ES-I3 (cell line): ENCODE data around the gene CLCN3.
"Not testable (repeated sequence)": the region's sequence is repeated elsewhere in the genome, so short reads cannot be mapped to it uniquely, and the experiment has no call there.

ENCODE experiments used
- H3K36me3 ChIP-seq: 2 replicates; pipeline ENCODE4 v1.6.1; 2013; ENCODE audit warnings: mild to moderate bottlenecking, low read length, control low read depth, moderate library complexity; ENCODE audit not compliant: insufficient read depth
- H3K4me1 ChIP-seq: 2 replicates; pipeline ENCODE4 v1.6.1; 2013; ENCODE audit warnings: mild to moderate bottlenecking, control low read depth, low read length; ENCODE audit not compliant: insufficient read depth
- H3K9ac ChIP-seq: 2 replicates; pipeline ENCODE4 v1.6.1; 2013; ENCODE audit warnings: low read depth, mild to moderate bottlenecking, low read length, moderate library complexity
- H3K9me3 ChIP-seq: 2 replicates; pipeline ENCODE4 v1.6.1; 2013; ENCODE audit warnings: mild to moderate bottlenecking, low read length, moderate library complexity; ENCODE audit not compliant: control insufficient read depth, insufficient read depth

Gene CLCN3

GRCh38 chr4:169619958-169620879 is at the start of gene CLCN3:
CLCN3 (plus strand) TSS chr4:169620578; CDS start chr4:169635929, 15,351 bp downstream.
- Histone ChIP-seq H3K9ac (peak within 1 kb of the TSS; percentile 96), H3K36me3 (no peaks in the 10 kb centered on the region), H3K4me1 (peaks cover 6% of the 10 kb centered on the region; the same call in 1 of the 2 replicates), H3K9me3 (no peaks in the 10 kb centered on the region)

GRCh38 chr4:169571012-169571411 is 49.4 kb upstream of the CLCN3 start:
- not testable (repeated sequence) for H3K36me3 ChIP-seq, H3K4me1 ChIP-seq, H3K9ac ChIP-seq

GRCh38 chr4:169571435-169571834 is 48.9 kb upstream of the CLCN3 start:
- Histone ChIP-seq H3K9ac (no peak overlapping the region), H3K4me1 (no peaks in the 10 kb centered on the region), H3K9me3 (no peaks in the 10 kb centered on the region), H3K36me3 (no peaks in the 10 kb centered on the region)

More at GRCh38 chr4:169571012-169571411, 49.4 kb upstream of the CLCN3 start:
- not testable (repeated sequence) for H3K9me3 ChIP-seq

GRCh38 chr4:169573889-169574288 is 46.5 kb upstream of the CLCN3 start:
- Histone ChIP-seq H3K4me1 (no peaks in the 10 kb centered on the region), H3K36me3 (no peaks in the 10 kb centered on the region), H3K9me3 (no peaks in the 10 kb centered on the region), H3K9ac (no peak overlapping the region)

GRCh38 chr4:169582203-169582602 is 38.2 kb upstream of the CLCN3 start:
- Histone ChIP-seq H3K36me3 (no peaks in the 10 kb centered on the region), H3K9me3 (no peaks in the 10 kb centered on the region), H3K4me1 (no peaks in the 10 kb centered on the region), H3K9ac (no peak overlapping the region)

GRCh38 chr4:169582706-169583105 is 37.7 kb upstream of the CLCN3 start:
- Histone ChIP-seq H3K9ac (no peak overlapping the region), H3K36me3 (no peaks in the 10 kb centered on the region), H3K4me1 (no peaks in the 10 kb centered on the region), H3K9me3 (no peaks in the 10 kb centered on the region)

- H3K4me1 ChIP-seq: no peaks in the 10 kb centered on the region
- H3K36me3 ChIP-seq: no peaks in the 10 kb centered on the region
- no peak overlapping the region for H3K9ac ChIP-seq
- H3K9me3 ChIP-seq: no peaks in the 10 kb centered on the region
Measured at GRCh38 chr4:169583563-169583962, 36.8 kb upstream of the CLCN3 start.

DNA sequence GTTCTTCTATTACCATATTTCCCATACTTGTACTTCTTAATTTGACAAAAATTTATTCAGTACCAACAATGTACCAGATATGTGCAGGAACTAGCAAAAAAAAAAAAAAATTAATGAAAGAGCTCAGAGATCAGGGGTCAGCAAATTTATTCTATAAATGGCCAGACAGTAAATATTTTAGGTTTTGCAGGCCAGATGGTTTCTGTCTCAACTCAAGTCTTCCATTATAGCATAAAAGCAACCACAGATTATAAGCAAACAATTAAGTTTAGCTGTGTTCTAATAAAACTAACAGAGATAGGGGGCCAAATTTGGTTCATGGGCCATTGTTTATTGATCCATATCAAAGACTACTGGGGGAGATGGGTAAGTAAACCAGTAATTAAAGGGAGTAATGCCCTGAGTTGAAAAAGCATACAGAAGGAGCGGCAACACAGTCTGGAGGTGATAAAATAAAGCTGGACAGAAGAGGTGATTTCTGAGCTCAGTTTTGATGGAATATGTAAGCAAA is 27.3 kb upstream of the CLCN3 start:
- H3K9ac ChIP-seq: no peak overlapping the region
- no peaks in the 10 kb centered on the region for H3K36me3 ChIP-seq
- H3K9me3 ChIP-seq: no peaks in the 10 kb centered on the region
- H3K4me1 ChIP-seq: no peaks in the 10 kb centered on the region

DNA sequence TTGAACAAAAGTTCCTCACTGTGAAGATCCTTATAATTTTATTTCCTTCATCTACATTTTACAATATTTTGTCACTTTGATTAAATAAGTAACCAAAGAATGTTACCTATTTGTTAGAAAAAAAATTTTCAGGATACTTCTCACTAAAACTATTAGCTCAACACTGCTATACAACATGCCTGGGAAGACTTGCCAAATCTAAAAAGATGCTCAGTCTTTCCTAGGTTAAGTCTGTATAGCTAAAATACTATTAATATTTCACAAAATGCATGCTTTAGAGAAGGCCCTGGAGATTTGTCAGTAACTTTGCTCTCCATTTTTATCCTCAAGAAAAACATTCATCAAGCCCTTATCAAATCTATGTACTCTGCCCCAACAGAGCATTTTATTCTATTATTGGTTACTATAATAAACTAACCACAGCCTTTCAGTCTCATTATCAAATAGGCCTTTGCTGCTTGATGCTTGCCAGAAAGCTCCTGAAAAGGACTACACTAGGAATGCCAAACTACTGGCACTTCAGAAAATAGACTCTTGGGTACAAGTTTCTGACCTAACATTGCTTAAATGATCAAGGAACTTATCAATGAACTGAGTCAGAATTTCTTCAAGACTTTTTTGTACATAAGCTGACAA is 25.7 kb upstream of the CLCN3 start:
- H3K4me1 ChIP-seq: no peaks in the 10 kb centered on the region
- no peak overlapping the region for H3K9ac ChIP-seq
- H3K36me3 ChIP-seq: no peaks in the 10 kb centered on the region
- H3K9me3 ChIP-seq: no peaks in the 10 kb centered on the region

- Histone ChIP-seq H3K9me3 (no peaks in the 10 kb centered on the region), H3K36me3 (no peaks in the 10 kb centered on the region), H3K9ac (no peak overlapping the region), H3K4me1 (no peaks in the 10 kb centered on the region)
Measured at GRCh38 chr4:169601016-169601771, 19.2 kb upstream of the CLCN3 start.

- Histone ChIP-seq H3K9me3 (no peaks in the 10 kb centered on the region), H3K36me3 (no peaks in the 10 kb centered on the region), H3K4me1 (no peaks in the 10 kb centered on the region), H3K9ac (no peak overlapping the region)
Measured at GRCh38 chr4:169603312-169603711, 17.1 kb upstream of the CLCN3 start.

GRCh38 chr4:169604131-169604900 is 16.1 kb upstream of the CLCN3 start:
- no peaks in the 10 kb centered on the region for H3K9me3 ChIP-seq
- no peaks in the 10 kb centered on the region for H3K36me3 ChIP-seq
- no peaks in the 10 kb centered on the region for H3K4me1 ChIP-seq
- no peak overlapping the region for H3K9ac ChIP-seq

DNA sequence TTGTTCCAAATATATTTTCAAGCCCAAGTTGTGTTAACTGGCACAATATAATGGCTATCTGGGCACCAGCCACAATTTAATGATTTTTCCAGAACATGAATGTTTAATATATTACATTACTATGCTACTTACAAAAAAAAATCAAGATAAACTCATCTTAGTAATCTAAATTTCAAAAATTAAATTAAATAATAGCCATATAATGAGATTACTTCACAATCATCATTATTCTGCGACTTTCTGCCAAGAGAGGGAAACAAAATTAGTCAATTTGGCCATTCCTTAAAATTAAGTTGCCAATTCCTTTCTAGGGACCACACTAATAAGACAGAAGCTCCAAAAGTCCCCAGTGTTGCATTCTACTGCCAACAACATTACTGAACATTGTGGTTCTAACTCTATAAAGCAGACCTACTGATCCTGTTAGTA is 15.5 kb upstream of the CLCN3 start:
- Histone ChIP-seq H3K4me1 (no peaks in the 10 kb centered on the region), H3K36me3 (no peaks in the 10 kb centered on the region), H3K9ac (no peak overlapping the region), H3K9me3 (no peaks in the 10 kb centered on the region)
